ENCODE results near the gene ISY1. TPM values are rescaled to one million over a fixed set of nuclear protein-coding genes. Genes with fewer than 3 reads are reported as not detected.

The ISY1 gene
- total RNA-seq, 1 experiment from 2014 or later: 36.3 TPM

GRCh38 chr3:129078510-129078909 is 82.4 kb downstream of the ISY1 start:
- in situ Hi-C loops (cut with HindIII; ENCODE audit: low pct_unique_long_range_greater_than_20kb, low sequenced_read_pairs): no loop called here
- no peak for DNase-seq (ENCODE audit: low read depth, low spot score)

Other genes with a start within 250 kb of the ISY1 start
- 0.16 TPM in 1 of 2 replicates, not detected in the other for gene CFAP92, start 167.0 kb downstream of the ISY1 start, total RNA-seq (2014; rRNA removed; shearing (Covaris generic))
- 0.16 and 0.40 TPM in 2 replicates for gene EFCC1, start 159.8 kb downstream of the ISY1 start, total RNA-seq (2014; rRNA removed; shearing (Covaris generic))
- gene GP9, start 100.3 kb downstream of the ISY1 start, total RNA-seq (2014; rRNA removed; shearing (Covaris generic)): not detected in 2 replicates
- gene RAB43, start 39.3 kb downstream of the ISY1 start, total RNA-seq (2014; rRNA removed; shearing (Covaris generic)): 12.7 and 13.9 TPM in 2 replicates
- gene CNBP, start 22.8 kb upstream of the ISY1 start, total RNA-seq (2014; rRNA removed; shearing (Covaris generic)): 396 and 418 TPM in 2 replicates
- 205 and 216 TPM in 2 replicates for gene COPG1, start 88.5 kb upstream of the ISY1 start, total RNA-seq (2014; rRNA removed; shearing (Covaris generic))
- 20.5 and 26.6 TPM in 2 replicates for gene HMCES, start 117.8 kb upstream of the ISY1 start, total RNA-seq (2014; rRNA removed; shearing (Covaris generic))